ENCODE data around the gene PITPNM3. TPM values are rescaled to one million over a fixed set of nuclear protein-coding genes. Genes with fewer than 3 reads are reported as not detected.

PITPNM3 gene
- total RNA-seq, 2 donors from 2014 or later: 5.3 to 7.9 TPM

GRCh38 chr17:6534846-6535514 is 21.4 kb downstream of the PITPNM3 start:
- H3K27me3 ChIP-seq (replicated peaks; ENCODE audit: insufficient read depth): no peaks in the 10 kb centered on the region
- no peak overlapping the region for H3K4me3 ChIP-seq
- H3K36me3 ChIP-seq: no peaks in the 10 kb centered on the region
- H3K27ac ChIP-seq: no peak overlapping the region
- 87% methylated on average over 3 of the region's 3 CpGs for WGBS
- TF ChIP-seq POLR2A (IDR thresholded peaks at IDR 0.05): no peak
- TF ChIP-seq, protein P1, sequence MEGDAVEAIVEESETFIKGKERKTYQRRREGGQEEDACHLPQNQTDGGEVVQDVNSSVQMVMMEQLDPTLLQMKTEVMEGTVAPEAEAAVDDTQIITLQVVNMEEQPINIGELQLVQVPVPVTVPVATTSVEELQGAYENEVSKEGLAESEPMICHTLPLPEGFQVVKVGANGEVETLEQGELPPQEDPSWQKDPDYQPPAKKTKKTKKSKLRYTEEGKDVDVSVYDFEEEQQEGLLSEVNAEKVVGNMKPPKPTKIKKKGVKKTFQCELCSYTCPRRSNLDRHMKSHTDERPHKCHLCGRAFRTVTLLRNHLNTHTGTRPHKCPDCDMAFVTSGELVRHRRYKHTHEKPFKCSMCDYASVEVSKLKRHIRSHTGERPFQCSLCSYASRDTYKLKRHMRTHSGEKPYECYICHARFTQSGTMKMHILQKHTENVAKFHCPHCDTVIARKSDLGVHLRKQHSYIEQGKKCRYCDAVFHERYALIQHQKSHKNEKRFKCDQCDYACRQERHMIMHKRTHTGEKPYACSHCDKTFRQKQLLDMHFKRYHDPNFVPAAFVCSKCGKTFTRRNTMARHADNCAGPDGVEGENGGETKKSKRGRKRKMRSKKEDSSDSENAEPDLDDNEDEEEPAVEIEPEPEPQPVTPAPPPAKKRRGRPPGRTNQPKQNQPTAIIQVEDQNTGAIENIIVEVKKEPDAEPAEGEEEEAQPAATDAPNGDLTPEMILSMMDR (IDR thresholded peaks at IDR 0.05): no peak
- no peak for TF ChIP-seq POLR2AphosphoS5 (IDR thresholded peaks at IDR 0.05)
- no peak for DNase-seq (ENCODE audit: low spot score)
- intact Hi-C loops (cut with DNase I): no loop called here
- H3K4me1 ChIP-seq (replicated peaks): no peaks in the 10 kb centered on the region
- no peaks in the 10 kb centered on the region for H3K9me3 ChIP-seq

GRCh38 chr17:6532441-6532885 is 23.9 kb downstream of the PITPNM3 start:
- no peak overlapping the region for H3K4me3 ChIP-seq
- WGBS: 59% methylated on average over 5 of the region's 5 CpGs
- no peaks in the 10 kb centered on the region for H3K9me3 ChIP-seq
- no peaks in the 10 kb centered on the region for H3K4me1 ChIP-seq (replicated peaks)
- DNase-seq (ENCODE audit: low spot score): no peak
- TF ChIP-seq, protein P1 (IDR thresholded peaks at IDR 0.05): no peak
- TF ChIP-seq POLR2A (IDR thresholded peaks at IDR 0.05) (no peak), POLR2AphosphoS5 (IDR thresholded peaks at IDR 0.05) (no peak)
- no peak overlapping the region for H3K27ac ChIP-seq
- H3K27me3 ChIP-seq (replicated peaks; ENCODE audit: insufficient read depth): no peaks in the 10 kb centered on the region
- H3K36me3 ChIP-seq: no peaks in the 10 kb centered on the region
- intact Hi-C loops (cut with DNase I): no loop called here

GRCh38 chr17:6531575-6531974 is 24.8 kb downstream of the PITPNM3 start:
- WGBS: 93% methylated on average over 7 of the region's 7 CpGs
- TF ChIP-seq POLR2AphosphoS5 (IDR thresholded peaks at IDR 0.05): no peak
- TF ChIP-seq, protein P1 (IDR thresholded peaks at IDR 0.05): no peak
- no peak for TF ChIP-seq POLR2A (IDR thresholded peaks at IDR 0.05)
- intact Hi-C loops (cut with DNase I): no loop called here
- H3K27me3 ChIP-seq (replicated peaks; ENCODE audit: insufficient read depth): no peaks in the 10 kb centered on the region
- no peaks in the 10 kb centered on the region for H3K4me1 ChIP-seq (replicated peaks)
- H3K4me3 ChIP-seq: no peak overlapping the region
- H3K9me3 ChIP-seq: no peaks in the 10 kb centered on the region
- DNase-seq (ENCODE audit: low spot score): no peak
- no peaks in the 10 kb centered on the region for H3K36me3 ChIP-seq
- H3K27ac ChIP-seq: no peak overlapping the region

DNA sequence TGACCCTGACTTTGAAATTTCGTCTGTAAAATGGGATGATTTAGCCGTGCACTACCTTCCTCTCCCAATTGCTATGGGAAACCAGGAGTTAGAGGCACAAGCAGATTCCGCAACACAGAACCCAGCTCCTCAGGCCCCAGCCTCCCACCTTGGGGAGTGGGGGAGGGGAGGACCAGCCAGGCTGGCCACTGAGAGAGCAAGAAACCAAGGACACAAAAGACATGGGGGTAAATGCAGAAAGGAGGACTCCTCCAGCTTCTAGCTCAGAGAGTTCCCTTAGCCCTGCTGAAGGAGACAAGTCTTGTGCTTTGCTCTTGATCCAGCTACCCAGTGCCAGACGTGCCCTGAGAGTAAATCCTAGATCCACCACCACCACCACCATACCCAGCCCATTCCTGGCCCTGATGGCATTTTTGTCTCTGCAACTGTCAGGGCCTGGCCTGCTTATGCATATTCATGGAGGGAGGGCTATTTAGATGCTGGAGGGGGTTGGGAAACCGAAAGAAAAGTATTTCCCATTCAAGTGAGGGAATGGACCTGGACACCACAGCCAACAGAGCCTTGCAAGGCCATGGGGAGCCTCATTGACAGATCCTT is 25.9 kb downstream of the PITPNM3 start:
- 92% methylated on average over 5 of the region's 5 CpGs for WGBS
- Histone ChIP-seq H3K27me3 (replicated peaks; ENCODE audit: insufficient read depth) (no peaks in the 10 kb centered on the region), H3K4me1 (replicated peaks) (no peaks in the 10 kb centered on the region), H3K4me3 (no peak overlapping the region), H3K9me3 (no peaks in the 10 kb centered on the region), H3K36me3 (no peaks in the 10 kb centered on the region), H3K27ac (no peak overlapping the region)
- intact Hi-C loops (cut with DNase I): no loop called here
- TF ChIP-seq POLR2A (IDR thresholded peaks at IDR 0.05) (no peak), POLR2AphosphoS5 (IDR thresholded peaks at IDR 0.05) (no peak)
- TF ChIP-seq, protein P1 (IDR thresholded peaks at IDR 0.05): no peak
- no peak for DNase-seq (ENCODE audit: low spot score)

DNA sequence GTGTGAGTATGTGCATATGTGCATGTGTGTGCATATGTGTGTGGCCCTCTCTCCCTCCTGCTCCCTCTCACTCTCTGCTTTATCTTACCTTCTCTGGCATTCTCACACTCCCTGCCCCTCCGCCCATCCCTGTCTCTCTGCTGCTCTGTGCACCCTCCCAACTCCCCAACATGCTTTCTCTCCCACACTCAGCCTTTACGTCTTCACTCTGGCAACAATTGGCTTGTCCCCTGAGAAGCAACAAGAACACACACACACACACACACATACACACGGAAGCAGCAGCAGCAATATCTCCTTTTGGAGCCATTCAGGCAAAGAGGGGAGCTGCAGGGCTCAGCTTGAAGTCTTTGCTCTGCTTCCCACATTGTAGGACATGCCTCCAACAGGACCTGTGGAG is 27.8 kb downstream of the PITPNM3 start:
- intact Hi-C loops (cut with DNase I): no loop called here
- Histone ChIP-seq H3K27me3 (replicated peaks; ENCODE audit: insufficient read depth) (no peaks in the 10 kb centered on the region), H3K4me1 (replicated peaks) (no peaks in the 10 kb centered on the region), H3K9me3 (no peaks in the 10 kb centered on the region), H3K4me3 (no peak overlapping the region), H3K36me3 (no peaks in the 10 kb centered on the region), H3K27ac (no peak overlapping the region)
- WGBS: 77% methylated on average over 3 of the region's 3 CpGs
- TF ChIP-seq POLR2A (IDR thresholded peaks at IDR 0.05) (no peak), POLR2AphosphoS5 (IDR thresholded peaks at IDR 0.05) (no peak)
- TF ChIP-seq, protein P1 (IDR thresholded peaks at IDR 0.05): no peak
- DNase-seq (ENCODE audit: low spot score): no peak
